HCT116 (cell line): Measurements from ENCODE around the gene SLC22A23.

Experiments used
- CBX3 ChIP-seq: IDR thresholded peaks from 2 replicates; pipeline ENCODE4 v1.6.1; 2012; ENCODE audit warnings: low read depth
- POLR2A ChIP-seq: IDR thresholded peaks from 2 replicates; pipeline ENCODE4 v1.7.0; 2011; ENCODE audit warnings: borderline replicate concordance; ENCODE audit not compliant: insufficient read depth, insufficient read length; ENCODE audit errors: extremely low read depth
- POLR2AphosphoS5 ChIP-seq: IDR thresholded peaks from 2 replicates; pipeline ENCODE4 v1.6.1; 2011; ENCODE audit warnings: mild to moderate bottlenecking, low read depth, low read length, moderate library complexity
- RAD21 ChIP-seq: IDR thresholded peaks from 2 replicates; pipeline ENCODE4 v1.6.1; 2012; ENCODE audit warnings: low read depth, mild to moderate bottlenecking
- SP1 ChIP-seq: IDR thresholded peaks from 2 replicates; pipeline ENCODE4 v1.6.1; 2012; ENCODE audit warnings: low read depth
- YY1 ChIP-seq: IDR thresholded peaks from 2 replicates; pipeline ENCODE4 v1.6.1; 2011; ENCODE audit warnings: low read length, low read depth, moderate library complexity, mild to moderate bottlenecking; ENCODE audit not compliant: insufficient replicate concordance; ENCODE audit errors: extremely low read depth
- ZNF274 ChIP-seq: fragments of 200-500 bp; sonication (Bioruptor generic); IDR thresholded peaks from 2 replicates; pipeline ENCODE4 v1.6.1; 2014; ENCODE audit warnings: mild to moderate bottlenecking, low read depth, low read length, inconsistent platforms
- TF ChIP-seq, protein P1 (sequence below), 3 experiments: fragments of 200-600 bp in 1 of 3; sonication (generic) in 1 of 3; IDR thresholded peaks in 2 of 3; conservative IDR thresholded peaks in 1 of 3; 2 replicates each; pipeline ENCODE4 v1.5.1; 2012 to 2017; ENCODE audit warnings: low read depth in 2 of 3, low read length in 2 of 3, antibody characterized with exemption in 1 of 3, borderline replicate concordance in 1 of 3, control low read depth in 1 of 3, mild to moderate bottlenecking in 1 of 3, mixed read lengths in 1 of 3, mixed run types in 1 of 3, moderate library complexity in 1 of 3; ENCODE audit not compliant: insufficient read depth in 1 of 3
- TF ChIP-seq, protein P2 (sequence below): IDR thresholded peaks from 2 replicates; pipeline ENCODE4 v1.6.1; 2012
- TF ChIP-seq, protein P3 (sequence below): IDR thresholded peaks from 2 replicates; pipeline ENCODE4 v1.6.1; 2012

DNA sequence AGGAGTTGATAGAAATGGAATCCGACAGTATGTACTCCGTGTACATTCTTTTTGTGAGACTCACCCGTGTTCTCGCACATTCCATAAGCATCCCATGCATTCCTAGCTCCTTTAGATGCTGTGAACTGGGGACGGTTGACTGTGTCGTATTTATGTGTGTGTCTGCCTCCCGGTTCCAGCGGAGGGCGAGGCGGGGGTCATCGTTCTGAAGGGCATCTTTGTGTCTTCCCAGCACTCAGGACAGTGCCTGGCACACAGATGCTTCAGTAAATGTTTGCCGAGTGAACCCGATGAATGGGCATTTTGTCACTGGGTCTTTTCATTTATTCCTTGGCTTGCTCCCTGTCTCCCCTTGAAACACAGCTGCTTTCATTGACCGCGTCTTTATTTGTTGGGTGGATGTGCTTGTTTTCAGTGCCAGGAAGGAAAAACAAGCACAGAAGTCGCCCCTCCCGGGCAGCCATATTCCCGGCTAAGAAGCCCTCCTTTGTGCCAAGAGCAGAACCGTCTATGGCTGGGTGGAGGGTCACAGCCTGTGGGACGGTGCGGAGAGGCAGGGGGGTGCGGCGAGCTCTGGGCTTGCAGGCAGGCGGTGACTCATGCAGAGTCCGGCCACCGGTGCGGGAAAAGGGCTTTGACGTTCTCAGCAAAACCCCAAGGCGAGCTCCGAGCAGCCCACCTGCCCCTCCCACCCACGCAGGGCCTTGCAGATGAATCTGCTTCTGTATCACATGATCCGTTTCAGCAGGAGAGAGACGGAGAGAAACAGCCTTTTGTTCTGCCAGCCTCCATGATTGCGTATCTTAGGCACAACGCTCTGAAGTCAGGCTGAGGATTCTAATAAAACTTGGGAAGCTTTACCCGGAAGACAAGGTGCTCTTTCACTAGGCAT, 209.3 kb downstream of the SLC22A23 start:
- TF ChIP-seq, protein P1, sequence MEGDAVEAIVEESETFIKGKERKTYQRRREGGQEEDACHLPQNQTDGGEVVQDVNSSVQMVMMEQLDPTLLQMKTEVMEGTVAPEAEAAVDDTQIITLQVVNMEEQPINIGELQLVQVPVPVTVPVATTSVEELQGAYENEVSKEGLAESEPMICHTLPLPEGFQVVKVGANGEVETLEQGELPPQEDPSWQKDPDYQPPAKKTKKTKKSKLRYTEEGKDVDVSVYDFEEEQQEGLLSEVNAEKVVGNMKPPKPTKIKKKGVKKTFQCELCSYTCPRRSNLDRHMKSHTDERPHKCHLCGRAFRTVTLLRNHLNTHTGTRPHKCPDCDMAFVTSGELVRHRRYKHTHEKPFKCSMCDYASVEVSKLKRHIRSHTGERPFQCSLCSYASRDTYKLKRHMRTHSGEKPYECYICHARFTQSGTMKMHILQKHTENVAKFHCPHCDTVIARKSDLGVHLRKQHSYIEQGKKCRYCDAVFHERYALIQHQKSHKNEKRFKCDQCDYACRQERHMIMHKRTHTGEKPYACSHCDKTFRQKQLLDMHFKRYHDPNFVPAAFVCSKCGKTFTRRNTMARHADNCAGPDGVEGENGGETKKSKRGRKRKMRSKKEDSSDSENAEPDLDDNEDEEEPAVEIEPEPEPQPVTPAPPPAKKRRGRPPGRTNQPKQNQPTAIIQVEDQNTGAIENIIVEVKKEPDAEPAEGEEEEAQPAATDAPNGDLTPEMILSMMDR (IDR thresholded peaks at IDR 0.05 in 2 of 3, conservative IDR thresholded peaks at IDR 0.05 in 1 of 3; ENCODE audit: borderline replicate concordance in 1 of 3, insufficient read depth in 1 of 3, low read depth in 2 of 3, low read length in 2 of 3): no peak
- TF ChIP-seq SP1 (no peak), POLR2A (no peak), RAD21 (no peak), CBX3 (no peak), ZNF274 (no peak), YY1 (no peak), POLR2AphosphoS5 (no peak)
- TF ChIP-seq, protein P2, sequence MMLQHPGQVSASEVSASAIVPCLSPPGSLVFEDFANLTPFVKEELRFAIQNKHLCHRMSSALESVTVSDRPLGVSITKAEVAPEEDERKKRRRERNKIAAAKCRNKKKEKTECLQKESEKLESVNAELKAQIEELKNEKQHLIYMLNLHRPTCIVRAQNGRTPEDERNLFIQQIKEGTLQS: no peak
- TF ChIP-seq, protein P3, sequence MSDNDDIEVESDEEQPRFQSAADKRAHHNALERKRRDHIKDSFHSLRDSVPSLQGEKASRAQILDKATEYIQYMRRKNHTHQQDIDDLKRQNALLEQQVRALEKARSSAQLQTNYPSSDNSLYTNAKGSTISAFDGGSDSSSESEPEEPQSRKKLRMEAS: no peak
